Measurements from ENCODE around the gene SCRG1. TPM values are rescaled to one million over a fixed set of nuclear protein-coding genes. Genes with fewer than 3 reads are reported as not detected.
A peak's percentile ranks its signal among the peaks of the same experiment; 100 is the strongest.

SCRG1 gene
- total RNA-seq (not detected), polyA plus RNA-seq (not detected), total RNA-seq (0 to 0.08 (median 0) reads per million in 6 experiments)

- H3K27ac Mint-ChIP-seq, result no peak within 1 kb of the TSS
- peaks cover 2 to 11% (median 5%) of the 10 kb centered on the region in 5 donors for H3K27me3 Mint-ChIP-seq
- DNase-seq (no peak), ATAC-seq (no peak)
- POLR2A ChIA-PET, result no interaction called here
- H3K4me1 Mint-ChIP-seq, result no peaks in the 10 kb centered on the region
- no peak within 1 kb of the TSS for H3K4me3 Mint-ChIP-seq
- peaks cover 0 to 3% (median 0%) of the 10 kb centered on the region in 3 donors for H3K36me3 Mint-ChIP-seq
- no peaks in the 10 kb centered on the region for H3K9me3 Mint-ChIP-seq
Measured at GRCh38 chr4:173398779-173399415, at the start of gene SCRG1. SCRG1 (minus strand) TSS chr4:173399116; CDS start chr4:173391414, 7,702 bp downstream.

- Mint-ChIP-seq H3K4me1 (no peaks in the 10 kb centered on the region), H3K36me3 (peaks cover 0 to 2% (median 0%) of the 10 kb centered on the region in 3 donors), H3K4me3 (no peak overlapping the region), H3K9me3 (peaks cover 0 to 3% (median 0%) of the 10 kb centered on the region in 9 donors), H3K27ac (no peak overlapping the region), H3K27me3 (peaks cover 0 to 11% (median 2%) of the 10 kb centered on the region in 5 donors)
- no peak for ATAC-seq
- DNase-seq, result no peak
- POLR2A ChIA-PET, result no interaction called here
Measured at GRCh38 chr4:173448103-173448502, 49.2 kb upstream of the SCRG1 start.

- Mint-ChIP-seq H3K36me3 (peaks cover 0 to 3% (median 0%) of the 10 kb centered on the region in 3 donors), H3K9me3 (peaks cover 0 to 3% (median 0%) of the 10 kb centered on the region in 9 donors), H3K27ac (no peak overlapping the region), H3K4me3 (no peak overlapping the region), H3K27me3 (peaks cover 0 to 11% (median 2%) of the 10 kb centered on the region in 5 donors), H3K4me1 (peaks cover 0 to under 1% (median 0%) of the 10 kb centered on the region in 4 donors)
- no peak for ATAC-seq
- DNase-seq, result no peak
- POLR2A ChIA-PET, result no interaction called here
Measured at GRCh38 chr4:173446416-173446815, 47.5 kb upstream of the SCRG1 start.

- no peaks in the 10 kb centered on the region for H3K27me3 Mint-ChIP-seq
- H3K36me3 Mint-ChIP-seq, result peaks cover 0 to 8% (median 7%) of the 10 kb centered on the region in 3 donors
- DNase-seq (no peak), ATAC-seq (no peak)
- peaks cover 0 to 6% (median 0%) of the 10 kb centered on the region in 9 donors for H3K9me3 Mint-ChIP-seq
- H3K4me3 Mint-ChIP-seq, result no peak overlapping the region
- peaks cover 0 to 3% (median 1%) of the 10 kb centered on the region in 4 donors for H3K4me1 Mint-ChIP-seq
- H3K27ac Mint-ChIP-seq, result no peak overlapping the region
- POLR2A ChIA-PET, result no interaction called here
Measured at GRCh38 chr4:173443121-173443520, 44.2 kb upstream of the SCRG1 start.

- Mint-ChIP-seq H3K4me1 (peaks cover 0 to 3% (median 1%) of the 10 kb centered on the region in 4 donors), H3K27me3 (no peaks in the 10 kb centered on the region), H3K27ac (no peak overlapping the region), H3K9me3 (peaks cover 0 to 6% (median 0%) of the 10 kb centered on the region in 9 donors), H3K36me3 (peaks cover 0 to 8% (median 7%) of the 10 kb centered on the region in 3 donors), H3K4me3 (no peak overlapping the region)
- ATAC-seq (no peak), DNase-seq (no peak)
- POLR2A ChIA-PET, result no interaction called here
Measured at GRCh38 chr4:173442223-173442932, 43.5 kb upstream of the SCRG1 start.

- peaks cover 0 to 8% (median 7%) of the 10 kb centered on the region in 3 donors for H3K36me3 Mint-ChIP-seq
- H3K27me3 Mint-ChIP-seq, result peaks cover 0 to 4% (median 0%) of the 10 kb centered on the region in 5 donors
- H3K4me1 Mint-ChIP-seq, result peaks cover 0 to 3% (median 1%) of the 10 kb centered on the region in 4 donors
- peak overlapping the region in 1 of 10 donors; percentile 21 for H3K27ac Mint-ChIP-seq
- ATAC-seq, result peak in 1 of 2 donors; percentile 23
- DNase-seq, result no peak
- H3K4me3 Mint-ChIP-seq, result peak overlapping the region in 1 of 10 donors; percentile 52
- POLR2A ChIA-PET, result no interaction called here
- peaks cover 0 to 6% (median 0%) of the 10 kb centered on the region in 9 donors for H3K9me3 Mint-ChIP-seq
Measured at GRCh38 chr4:173440888-173441287, 42.0 kb upstream of the SCRG1 start.

GRCh38 chr4:173436771-173437265, 37.9 kb upstream of the SCRG1 start:
- Mint-ChIP-seq H3K4me1 (peaks cover 0 to 8% (median 3%) of the 10 kb centered on the region in 4 donors), H3K27ac (no peak overlapping the region), H3K9me3 (peaks cover 0 to 6% (median 0%) of the 10 kb centered on the region in 9 donors), H3K36me3 (peaks cover 0 to 7% (median 5%) of the 10 kb centered on the region in 3 donors), H3K27me3 (peaks cover 0 to 4% (median 0%) of the 10 kb centered on the region in 5 donors), H3K4me3 (no peak overlapping the region)
- POLR2A ChIA-PET, result no interaction called here
- DNase-seq, result no peak
- ATAC-seq, result no peak

- Mint-ChIP-seq H3K36me3 (peaks cover 0 to 7% (median 5%) of the 10 kb centered on the region in 3 donors), H3K27ac (peak overlapping the region in 1 of 10 donors; percentile 18), H3K27me3 (peaks cover 0 to 4% (median 0%) of the 10 kb centered on the region in 5 donors), H3K4me1 (peaks cover 0 to 8% (median 1%) of the 10 kb centered on the region in 4 donors), H3K9me3 (peaks cover 0 to 6% (median 0%) of the 10 kb centered on the region in 9 donors), H3K4me3 (no peak overlapping the region)
- DNase-seq, result no peak
- no peak for ATAC-seq
- POLR2A ChIA-PET, result no interaction called here
Measured at GRCh38 chr4:173436149-173436579, 37.2 kb upstream of the SCRG1 start.

- no peak overlapping the region for H3K27ac Mint-ChIP-seq
- no peak for ATAC-seq
Measured at GRCh38 chr4:173434231-173434630, 35.3 kb upstream of the SCRG1 start.

GRCh38 chr4:173433447-173433846, 34.5 kb upstream of the SCRG1 start:
- ATAC-seq (no peak), DNase-seq (no peak)
- POLR2A ChIA-PET, result no interaction called here
- peak overlapping the region in 2 of 10 donors; percentile 49 to 60 for H3K27ac Mint-ChIP-seq
- peaks cover 0 to 9% (median 0%) of the 10 kb centered on the region in 9 donors for H3K9me3 Mint-ChIP-seq
- peaks cover 0 to 4% (median 0%) of the 10 kb centered on the region in 5 donors for H3K27me3 Mint-ChIP-seq
- peaks cover 0 to 4% (median 3%) of the 10 kb centered on the region in 3 donors for H3K36me3 Mint-ChIP-seq
- H3K4me3 Mint-ChIP-seq, result no peak overlapping the region
- peaks cover 0 to 5% (median 1%) of the 10 kb centered on the region in 4 donors for H3K4me1 Mint-ChIP-seq

More at GRCh38 chr4:173434231-173434630, 35.3 kb upstream of the SCRG1 start:
- DNase-seq, result no peak
- POLR2A ChIA-PET, result no interaction called here
- Mint-ChIP-seq H3K4me1 (peaks cover 0 to 5% (median 1%) of the 10 kb centered on the region in 4 donors), H3K9me3 (peaks cover 0 to 14% (median 0%) of the 10 kb centered on the region in 9 donors), H3K27me3 (peaks cover 0 to 4% (median 0%) of the 10 kb centered on the region in 5 donors), H3K36me3 (peaks cover 0 to 9% (median 7%) of the 10 kb centered on the region in 3 donors), H3K4me3 (no peak overlapping the region)

GRCh38 chr4:173432430-173432829, 33.5 kb upstream of the SCRG1 start:
- POLR2A ChIA-PET, result no interaction called here
- H3K27ac Mint-ChIP-seq, result peak overlapping the region in 2 of 10 donors; percentile 16 to 19
- H3K27me3 Mint-ChIP-seq, result peaks cover 0 to 4% (median 0%) of the 10 kb centered on the region in 5 donors
- H3K9me3 Mint-ChIP-seq, result peaks cover 0 to 9% (median 0%) of the 10 kb centered on the region in 9 donors
- DNase-seq (no peak), ATAC-seq (no peak)
- peak overlapping the region in 1 of 10 donors; percentile 31 for H3K4me3 Mint-ChIP-seq
- H3K4me1 Mint-ChIP-seq, result peaks cover 3 to 8% (median 6%) of the 10 kb centered on the region in 4 donors
- peaks cover 0 to 4% (median 3%) of the 10 kb centered on the region in 3 donors for H3K36me3 Mint-ChIP-seq

- ATAC-seq, result peak; percentile 35 to 63
- Mint-ChIP-seq H3K27ac (peak overlapping the region in 6 of 10 donors; percentile 9 to 86 (median 56)), H3K4me1 (peaks cover 11 to 32% (median 28%) of the 10 kb centered on the region in 4 donors), H3K27me3 (no peaks in the 10 kb centered on the region), H3K4me3 (peak overlapping the region in 9 of 10 donors; percentile 2 to 83 (median 48)), H3K9me3 (peaks cover 0 to 9% (median 0%) of the 10 kb centered on the region in 9 donors), H3K36me3 (peaks cover 0 to 3% (median 3%) of the 10 kb centered on the region in 3 donors)
- DNase-seq, result peak in 2 of 10 donors; percentile 4 to 31
- POLR2A ChIA-PET, result interaction anchor here (1.0 to 1.2 kb wide), 3 partner anchors 57 to 95 kb away, joined by 3 to 4 read pairs (median 3); partner anchors contain the start of gene HMGB2
Measured at GRCh38 chr4:173426064-173426463, 27.1 kb upstream of the SCRG1 start.

Measured in naive thymus-derived CD8-positive, alpha-beta T cell (primary cell).